ENCODE results near the gene PIK3CB.
"Not testable (repeated sequence)": the region's sequence is repeated elsewhere in the genome, so short reads cannot be mapped to it uniquely, and the experiment has no call there.

Gene PIK3CB

GRCh38 chr3:138809500-138810256 is 25.1 kb downstream of the PIK3CB start:
- no peak overlapping the region for H3K4me3 Mint-ChIP-seq
- ATAC-seq (replicated peaks) (no peak), DNase-seq (no peak)
- H3K9me3 Mint-ChIP-seq: no peaks in the 10 kb centered on the region
- peak overlapping the region; percentile 19 to 25 for H3K27ac Mint-ChIP-seq
- no peaks in the 10 kb centered on the region for H3K27me3 Mint-ChIP-seq
- peaks cover 12 to 23% of the 10 kb centered on the region in 2 donors for H3K4me1 Mint-ChIP-seq (ENCODE audit: low read depth in 2 of 2)
- H3K36me3 Mint-ChIP-seq (ENCODE audit: insufficient read depth): peaks cover 9% of the 10 kb centered on the region

- Mint-ChIP-seq H3K36me3 (ENCODE audit: insufficient read depth) (peaks cover 9% of the 10 kb centered on the region), H3K27ac (no peak overlapping the region), H3K9me3 (no peaks in the 10 kb centered on the region), H3K4me1 (ENCODE audit: low read depth in 2 of 2) (peaks cover 1 to 46% of the 10 kb centered on the region in 2 donors), H3K4me3 (no peak overlapping the region), H3K27me3 (no peaks in the 10 kb centered on the region)
- DNase-seq: no peak
- no peak for ATAC-seq (replicated peaks)
Observed at GRCh38 chr3:138806376-138807080, 28.2 kb downstream of the PIK3CB start.

- Mint-ChIP-seq H3K4me3 (no peak overlapping the region), H3K27me3 (no peaks in the 10 kb centered on the region), H3K27ac (peak overlapping the region; percentile 0 to 8), H3K36me3 (ENCODE audit: insufficient read depth) (peaks cover 4% of the 10 kb centered on the region), H3K9me3 (no peaks in the 10 kb centered on the region), H3K4me1 (ENCODE audit: low read depth in 2 of 2) (peaks cover 1 to 46% of the 10 kb centered on the region in 2 donors)
- ATAC-seq (replicated peaks) (no peak), DNase-seq (no peak)
Observed at GRCh38 chr3:138803006-138803653, 31.6 kb downstream of the PIK3CB start.

GRCh38 chr3:138802223-138802622 is 32.5 kb downstream of the PIK3CB start:
- H3K27ac Mint-ChIP-seq: peak overlapping the region in 1 of 2 donors; percentile 44
- not testable (repeated sequence) for H3K36me3 Mint-ChIP-seq (ENCODE audit: insufficient read depth); DNase-seq; H3K9me3 Mint-ChIP-seq; H3K27me3 Mint-ChIP-seq; H3K4me3 Mint-ChIP-seq; ATAC-seq (replicated peaks)
- peaks cover 1 to 45% of the 10 kb centered on the region in 2 donors for H3K4me1 Mint-ChIP-seq (ENCODE audit: low read depth in 2 of 2)

- H3K36me3 Mint-ChIP-seq (ENCODE audit: insufficient read depth): peaks cover 4% of the 10 kb centered on the region
- H3K4me1 Mint-ChIP-seq (ENCODE audit: low read depth in 2 of 2): peaks cover 2 to 47% of the 10 kb centered on the region in 2 donors
- H3K27me3 Mint-ChIP-seq: no peaks in the 10 kb centered on the region
- peaks cover 0 to under 1% of the 10 kb centered on the region in 2 donors for H3K9me3 Mint-ChIP-seq
- H3K4me3 Mint-ChIP-seq: no peak overlapping the region
- H3K27ac Mint-ChIP-seq: peak overlapping the region in 1 of 2 donors; percentile 44
- DNase-seq (no peak), ATAC-seq (replicated peaks) (no peak)
Observed at GRCh38 chr3:138801792-138802191, 32.9 kb downstream of the PIK3CB start.

GRCh38 chr3:138800248-138800647 is 34.5 kb downstream of the PIK3CB start:
- Mint-ChIP-seq H3K27ac (no peak overlapping the region), H3K4me1 (ENCODE audit: low read depth in 2 of 2) (peaks cover 4 to 51% of the 10 kb centered on the region in 2 donors), H3K36me3 (ENCODE audit: insufficient read depth) (no peaks in the 10 kb centered on the region), H3K27me3 (no peaks in the 10 kb centered on the region), H3K4me3 (no peak overlapping the region), H3K9me3 (peaks cover 0 to 1% of the 10 kb centered on the region in 2 donors)
- DNase-seq (no peak), ATAC-seq (replicated peaks) (no peak)

GRCh38 chr3:138799822-138800221 is 34.9 kb downstream of the PIK3CB start:
- ATAC-seq (replicated peaks) (no peak), DNase-seq (no peak)

GRCh38 chr3:138797508-138798038 is 37.2 kb downstream of the PIK3CB start:
- H3K4me3 Mint-ChIP-seq: no peak overlapping the region
- ATAC-seq (replicated peaks) (no peak), DNase-seq (no peak)
- peaks cover 3% of the 10 kb centered on the region for H3K36me3 Mint-ChIP-seq (ENCODE audit: insufficient read depth)
- peaks cover 0 to 1% of the 10 kb centered on the region in 2 donors for H3K9me3 Mint-ChIP-seq
- peak overlapping the region in 1 of 2 donors; percentile 5 for H3K27ac Mint-ChIP-seq
- peaks cover 4 to 33% of the 10 kb centered on the region in 2 donors for H3K4me1 Mint-ChIP-seq (ENCODE audit: low read depth in 2 of 2)
- no peaks in the 10 kb centered on the region for H3K27me3 Mint-ChIP-seq

More at GRCh38 chr3:138799822-138800221, 34.9 kb downstream of the PIK3CB start:
- peaks cover 0 to 1% of the 10 kb centered on the region in 2 donors for H3K9me3 Mint-ChIP-seq
- H3K4me1 Mint-ChIP-seq (ENCODE audit: low read depth in 2 of 2): peaks cover 4 to 51% of the 10 kb centered on the region in 2 donors
- H3K36me3 Mint-ChIP-seq (ENCODE audit: insufficient read depth): no peaks in the 10 kb centered on the region
- H3K27ac Mint-ChIP-seq: no peak overlapping the region
- no peak overlapping the region for H3K4me3 Mint-ChIP-seq
- H3K27me3 Mint-ChIP-seq: no peaks in the 10 kb centered on the region

GRCh38 chr3:138796761-138797160 is 38.0 kb downstream of the PIK3CB start:
- Mint-ChIP-seq H3K27ac (no peak overlapping the region), H3K4me1 (ENCODE audit: low read depth in 2 of 2) (peaks cover 5 to 26% of the 10 kb centered on the region in 2 donors), H3K9me3 (peaks cover 0 to 1% of the 10 kb centered on the region in 2 donors), H3K4me3 (no peak overlapping the region), H3K36me3 (ENCODE audit: insufficient read depth) (peaks cover 3% of the 10 kb centered on the region), H3K27me3 (no peaks in the 10 kb centered on the region)
- DNase-seq: no peak
- ATAC-seq (replicated peaks): no peak

GRCh38 chr3:138786788-138787271 is 47.9 kb downstream of the PIK3CB start:
- Mint-ChIP-seq H3K36me3 (ENCODE audit: insufficient read depth) (peaks cover 4% of the 10 kb centered on the region), H3K9me3 (no peaks in the 10 kb centered on the region), H3K4me3 (no peak overlapping the region), H3K27me3 (no peaks in the 10 kb centered on the region), H3K4me1 (ENCODE audit: low read depth in 2 of 2) (peaks cover 4 to 9% of the 10 kb centered on the region in 2 donors), H3K27ac (peak overlapping the region in 1 of 2 donors; percentile 10)
- DNase-seq (no peak), ATAC-seq (replicated peaks) (no peak)

- H3K4me1 Mint-ChIP-seq (ENCODE audit: low read depth in 2 of 2): peaks cover 3 to 5% of the 10 kb centered on the region in 2 donors
- H3K9me3 Mint-ChIP-seq: no peaks in the 10 kb centered on the region
- no peak overlapping the region for H3K27ac Mint-ChIP-seq
- no peak for ATAC-seq (replicated peaks)
- H3K36me3 Mint-ChIP-seq (ENCODE audit: insufficient read depth): peaks cover 5% of the 10 kb centered on the region
- H3K27me3 Mint-ChIP-seq: no peaks in the 10 kb centered on the region
- no peak for DNase-seq
- H3K4me3 Mint-ChIP-seq: no peak overlapping the region
Observed at GRCh38 chr3:138785951-138786350, 48.8 kb downstream of the PIK3CB start.

- not testable (repeated sequence) for H3K27ac Mint-ChIP-seq; DNase-seq; H3K27me3 Mint-ChIP-seq; H3K36me3 Mint-ChIP-seq (ENCODE audit: insufficient read depth); ATAC-seq (replicated peaks); H3K4me3 Mint-ChIP-seq; H3K9me3 Mint-ChIP-seq
- peaks cover 8 to 10% of the 10 kb centered on the region in 2 donors for H3K4me1 Mint-ChIP-seq (ENCODE audit: low read depth in 2 of 2)
Observed at GRCh38 chr3:138785362-138785857, 49.3 kb downstream of the PIK3CB start.

GRCh38 chr3:138782755-138783154 is 52.0 kb downstream of the PIK3CB start:
- no peak for DNase-seq
- Mint-ChIP-seq H3K4me1 (ENCODE audit: low read depth in 2 of 2) (peaks cover 10 to 14% of the 10 kb centered on the region in 2 donors), H3K27me3 (no peaks in the 10 kb centered on the region), H3K4me3 (no peak overlapping the region), H3K27ac (peak overlapping the region; percentile 39 to 60), H3K9me3 (no peaks in the 10 kb centered on the region), H3K36me3 (ENCODE audit: insufficient read depth) (peaks cover 9% of the 10 kb centered on the region)
- no peak for ATAC-seq (replicated peaks)

All from effector memory CD8-positive, alpha-beta T cell (primary cell).